GM12878 (cell line): Measurements from ENCODE around the gene DMRTC2. TPM values are rescaled to one million over a fixed set of nuclear protein-coding genes. Genes with fewer than 3 reads are reported as not detected.

ENCODE experiments used
- ATAC-seq: fragments of 200-7000 bp; cut with Tn5 transposase; 3 replicates; pipeline ENCODE4 v1.9.1; 2020; ENCODE audit warnings: mild to moderate bottlenecking, moderate library complexity
- BruUV-seq: library from RNA; stranded (reverse); fragments of 400-500 nt; replicated peaks from 2 replicates; lab custom pipeline; 2021; lab: Mats Ljungman, UMichigan
- CTCF ChIA-PET: fragments of 300-600 bp; sonication (Branson Sonifier 250); formaldehyde crosslinking; extraction: SDS; loops from one replicate; lab custom pipeline; 2021; ENCODE audit warnings: inconsistent platforms; lab: Yijun Ruan, JAX
- POLR2A ChIA-PET: fragments of 350-600 bp; formaldehyde crosslinking; extraction: SDS; loops from one replicate; lab custom pipeline; 2021; ENCODE audit warnings: inconsistent platforms; lab: Charles Lee
- RAD21 ChIA-PET: fragments of 300-600 bp; sonication (Branson Sonifier 250); formaldehyde crosslinking; loops from one replicate; lab custom pipeline; 2023; ENCODE audit warnings: antibody characterized with exemption; ENCODE audit not compliant: unreplicated experiment; lab: Charles Lee
- SMC1A ChIA-PET: fragments of 300-600 bp; sonication (Branson Sonifier 250); formaldehyde crosslinking; loops from one replicate; lab custom pipeline; 2023; ENCODE audit not compliant: unreplicated experiment, uncharacterized antibody; lab: Charles Lee
- DNase-seq: peaks from one replicate; pipeline ENCODE4 v3.0.0-alpha.2; 2011; ENCODE audit warnings: low read depth, low spot score
- FAIRE-seq: peaks from 3 replicates; lab custom pipeline; 2011; peaks lifted over from hg19 to GRCh38; lab: Jason Lieb, UNC
- H2AFZ ChIP-seq: 2 replicates; pipeline ENCODE4 v1.6.0; 2011; ENCODE audit warnings: low read depth, low read length, control low read depth; ENCODE audit not compliant: control insufficient read depth
- H3K27ac ChIP-seq: 2 replicates; pipeline ENCODE4 v1.5.1; 2011; ENCODE audit warnings: control low read depth; ENCODE audit not compliant: control insufficient read depth, insufficient read depth
- H3K27me3 ChIP-seq, 2 experiments: replicated peaks in 1 of 2; 2 replicates each; pipeline versions ENCODE4 v1.6.0 to v1.6.1; 2011; ENCODE audit warnings: low read length in 1 of 2; ENCODE audit not compliant: control insufficient read depth in 2 of 2, insufficient read depth in 2 of 2
- H3K36me3 ChIP-seq, 2 experiments: 2 replicates each; pipeline ENCODE4 v1.5.1; 2011; ENCODE audit warnings: low read length in 1 of 2; ENCODE audit not compliant: control insufficient read depth in 2 of 2, insufficient read depth in 2 of 2
- H3K4me1 ChIP-seq: 2 replicates; pipeline ENCODE4 v1.6.1; 2011; ENCODE audit warnings: mild to moderate bottlenecking, low read length, moderate library complexity, mixed read lengths; ENCODE audit not compliant: control insufficient read depth, insufficient read depth
- H3K4me2 ChIP-seq: 2 replicates; pipeline ENCODE4 v1.6.0; 2011; ENCODE audit warnings: control low read depth; ENCODE audit not compliant: control insufficient read depth, insufficient read depth
- H3K4me3 ChIP-seq: fragments of 200-600 bp; sonication (generic); 2 replicates; pipeline ENCODE4 v1.5.1; 2016
- H3K79me2 ChIP-seq: 2 replicates; pipeline ENCODE4 v1.6.0; 2011; ENCODE audit warnings: low read length; ENCODE audit not compliant: control insufficient read depth, insufficient read depth
- H3K9ac ChIP-seq: 2 replicates; pipeline ENCODE4 v1.8.0; 2011; ENCODE audit warnings: low read length, control low read depth, mixed read lengths; ENCODE audit not compliant: control insufficient read depth, insufficient read depth
- H3K9me3 ChIP-seq: replicated peaks from 3 replicates; pipeline ENCODE4 v1.5.1; 2011; ENCODE audit warnings: mild to moderate bottlenecking, low read length; ENCODE audit not compliant: control insufficient read depth, insufficient read depth
- H4K20me1 ChIP-seq: 2 replicates; pipeline ENCODE4 v1.6.0; 2011; ENCODE audit not compliant: control insufficient read depth, insufficient read depth
- HDGF ChIP-seq: fragments of 450-650 bp; IDR thresholded peaks from 2 replicates; pipeline ENCODE4 v1.6.1; 2016; ENCODE audit warnings: antibody characterized with exemption
- SPI1 ChIP-seq: IDR thresholded peaks from 2 replicates; pipeline ENCODE4 v1.6.1; 2011; ENCODE audit warnings: low read depth, mild to moderate bottlenecking, low read length, moderate library complexity, borderline replicate concordance; ENCODE audit not compliant: insufficient read depth
- WGBS: methylation state at CpG from one replicate; pipeline ENCODE4 v1.1.6; 2016; ENCODE audit warnings: low lambda C conversion rate; ENCODE audit not compliant: insufficient replicate concordance, insufficient coverage; ENCODE audit errors: missing lambda C conversion rate; 5-methylcytosine and 5-hydroxymethylcytosine counted together
- in situ Hi-C: fragments of 300-500 bp; cut with MboI; formaldehyde crosslinking; loops from 9 replicates; pipeline ENCODE4 v1.14.3; 2018; ENCODE audit warnings: mixed read lengths
- intact Hi-C: fragments of 100-400 bp; cut with micrococcal nuclease; formaldehyde crosslinking; loops from one replicate; pipeline ENCODE4 v1.14.2; 2022; ENCODE audit not compliant: unreplicated experiment
- polyA plus RNA-seq, 11 experiments: library from polyadenylated mRNA; depleted of rRNA in 4 of 11; unstranded in 6 of 11; stranded (reverse) in 5 of 11; fragments of >200 nt; fragmentation: Nextera tagmentation in 4 of 11; fragmentation: Illumina TruSeq in 1 of 11; extraction: Ambion mirVana in 4 of 11; extraction: Trizol in 1 of 11; gene quantifications; 1 replicate in 1 of 11; 2 replicates in 10 of 11; pipeline versions ENCODE4 v1.2.1 to v1.2.3, GENCODE V29; 2011 to 2016; ENCODE audit warnings: inconsistent platforms in 2 of 11, missing spikeins in 2 of 11, low read depth in 1 of 11
- total RNA-seq, 4 experiments: library from RNA; depleted of rRNA in 3 of 4; stranded (reverse); fragments of >200 nt in 3 of 4; fragmentation: Illumina TruSeq in 1 of 4; extraction: Trizol in 1 of 4; gene quantifications; 2 replicates each; pipeline versions ENCODE4 v1.2.1 to v1.2.3, GENCODE V29; 2013 to 2021
- TF ChIP-seq, protein P1 (sequence below), 3 experiments: IDR thresholded peaks in 2 of 3; conservative IDR thresholded peaks in 1 of 3; 2 replicates each; pipeline ENCODE4 v1.5.1; 2011; ENCODE audit warnings: low read depth in 3 of 3, low read length in 3 of 3, mild to moderate bottlenecking in 3 of 3, control low read depth in 2 of 3, moderate library complexity in 2 of 3, inconsistent platforms in 1 of 3, mixed read lengths in 1 of 3; ENCODE audit not compliant: control insufficient read depth in 2 of 3, insufficient read depth in 1 of 3; ENCODE audit errors: extremely low read depth in 1 of 3
- TF ChIP-seq, protein P2 (sequence below): fragments of 150-350 bp; IDR thresholded peaks from 2 replicates; pipeline ENCODE4 v1.6.1; 2014; ENCODE audit warnings: mild to moderate bottlenecking, low read depth, low read length
- TF ChIP-seq, protein P3 (sequence below): IDR thresholded peaks from 2 replicates; pipeline ENCODE4 v1.6.1; 2011; ENCODE audit warnings: low read depth, mild to moderate bottlenecking, low read length, moderate library complexity, borderline replicate concordance; ENCODE audit errors: extremely low read depth

Gene DMRTC2
- total and polyA plus RNA-seq, 10 of the 15 experiments (the other 5 are each of a cell fraction or from before 2014, with no cell fraction given) = not detected

DNA sequence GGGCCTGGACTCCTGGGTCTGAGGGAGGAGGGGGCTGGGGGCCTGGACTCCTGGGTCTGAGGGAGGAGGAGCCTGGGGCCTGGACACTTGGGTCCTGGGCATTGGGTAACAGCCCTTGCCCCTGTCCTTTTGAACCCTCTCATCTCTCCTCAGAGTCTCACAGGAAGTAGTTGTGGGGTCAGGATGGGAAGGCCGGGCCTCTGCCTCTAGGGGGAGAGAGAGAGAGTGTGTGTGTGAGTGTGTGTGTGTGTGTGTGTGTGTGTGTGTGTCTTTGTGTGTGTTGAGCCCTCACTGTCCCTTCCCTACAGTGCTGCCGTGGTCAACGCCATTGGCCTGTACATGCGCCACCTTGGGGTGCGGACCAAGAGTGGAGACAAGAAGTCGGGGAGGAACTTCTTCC, 49.1 kb downstream of the DMRTC2 start (continued):
- TF ChIP-seq, protein P1, sequence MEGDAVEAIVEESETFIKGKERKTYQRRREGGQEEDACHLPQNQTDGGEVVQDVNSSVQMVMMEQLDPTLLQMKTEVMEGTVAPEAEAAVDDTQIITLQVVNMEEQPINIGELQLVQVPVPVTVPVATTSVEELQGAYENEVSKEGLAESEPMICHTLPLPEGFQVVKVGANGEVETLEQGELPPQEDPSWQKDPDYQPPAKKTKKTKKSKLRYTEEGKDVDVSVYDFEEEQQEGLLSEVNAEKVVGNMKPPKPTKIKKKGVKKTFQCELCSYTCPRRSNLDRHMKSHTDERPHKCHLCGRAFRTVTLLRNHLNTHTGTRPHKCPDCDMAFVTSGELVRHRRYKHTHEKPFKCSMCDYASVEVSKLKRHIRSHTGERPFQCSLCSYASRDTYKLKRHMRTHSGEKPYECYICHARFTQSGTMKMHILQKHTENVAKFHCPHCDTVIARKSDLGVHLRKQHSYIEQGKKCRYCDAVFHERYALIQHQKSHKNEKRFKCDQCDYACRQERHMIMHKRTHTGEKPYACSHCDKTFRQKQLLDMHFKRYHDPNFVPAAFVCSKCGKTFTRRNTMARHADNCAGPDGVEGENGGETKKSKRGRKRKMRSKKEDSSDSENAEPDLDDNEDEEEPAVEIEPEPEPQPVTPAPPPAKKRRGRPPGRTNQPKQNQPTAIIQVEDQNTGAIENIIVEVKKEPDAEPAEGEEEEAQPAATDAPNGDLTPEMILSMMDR (IDR thresholded peaks at IDR 0.05 in 2 of 3, conservative IDR thresholded peaks at IDR 0.05 in 1 of 3; ENCODE audit: control insufficient read depth in 2 of 3, extremely low read depth in 1 of 3, insufficient read depth in 1 of 3, low read depth in 3 of 3, low read length in 3 of 3) = peak; percentile 19 to 29 (median 20); a peak in 2 of 6 replicates
- TF ChIP-seq HDGF = peak; percentile 88
- TF ChIP-seq, protein P2, sequence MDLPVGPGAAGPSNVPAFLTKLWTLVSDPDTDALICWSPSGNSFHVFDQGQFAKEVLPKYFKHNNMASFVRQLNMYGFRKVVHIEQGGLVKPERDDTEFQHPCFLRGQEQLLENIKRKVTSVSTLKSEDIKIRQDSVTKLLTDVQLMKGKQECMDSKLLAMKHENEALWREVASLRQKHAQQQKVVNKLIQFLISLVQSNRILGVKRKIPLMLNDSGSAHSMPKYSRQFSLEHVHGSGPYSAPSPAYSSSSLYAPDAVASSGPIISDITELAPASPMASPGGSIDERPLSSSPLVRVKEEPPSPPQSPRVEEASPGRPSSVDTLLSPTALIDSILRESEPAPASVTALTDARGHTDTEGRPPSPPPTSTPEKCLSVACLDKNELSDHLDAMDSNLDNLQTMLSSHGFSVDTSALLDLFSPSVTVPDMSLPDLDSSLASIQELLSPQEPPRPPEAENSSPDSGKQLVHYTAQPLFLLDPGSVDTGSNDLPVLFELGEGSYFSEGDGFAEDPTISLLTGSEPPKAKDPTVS = no peak
- TF ChIP-seq, all 136 proteins: peak for 7

DNA sequence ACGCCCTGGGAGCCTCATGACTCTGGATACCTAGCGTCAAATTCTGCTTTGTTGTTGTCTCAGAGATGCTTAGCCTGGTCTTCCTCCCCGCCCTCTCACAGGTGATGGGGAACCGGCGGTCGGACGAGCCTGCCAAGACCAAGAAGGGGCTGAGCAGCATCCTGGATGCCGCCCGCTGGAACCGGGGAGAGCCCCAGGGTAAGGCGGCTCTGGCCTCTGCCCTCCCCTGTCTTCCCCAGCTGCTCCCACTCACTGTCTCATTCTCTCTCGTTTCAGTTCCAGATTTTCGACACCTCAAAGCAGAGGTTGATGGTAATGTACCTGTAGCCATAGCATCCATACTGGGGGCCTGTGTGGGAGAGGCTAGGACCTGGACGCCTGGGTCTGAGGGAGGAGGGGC, 49.5 kb downstream of the DMRTC2 start:
- DNase-seq (no peak), FAIRE-seq (no peak)
- peaks cover 11 to 28% of the 10 kb centered on the region in 2 experiments; a peak in 3 of 4 replicates for H3K36me3 ChIP-seq
- no peaks in the 10 kb centered on the region for H3K27me3 ChIP-seq
- no peak overlapping the region for H3K4me3 ChIP-seq
- POLR2A ChIA-PET = interaction anchor here (0.6 kb wide), 1 partner anchor 16 kb away, joined by 3 read pairs; no protein-coding TSS in a partner anchor
- H4K20me1 ChIP-seq = no peaks in the 10 kb centered on the region
- H3K27ac ChIP-seq = no peak overlapping the region
- SMC1A ChIA-PET = no interaction called here
- TF ChIP-seq SPI1 = peak; percentile 54; the same call in 1 of the 2 replicates
- TF ChIP-seq, protein P3, sequence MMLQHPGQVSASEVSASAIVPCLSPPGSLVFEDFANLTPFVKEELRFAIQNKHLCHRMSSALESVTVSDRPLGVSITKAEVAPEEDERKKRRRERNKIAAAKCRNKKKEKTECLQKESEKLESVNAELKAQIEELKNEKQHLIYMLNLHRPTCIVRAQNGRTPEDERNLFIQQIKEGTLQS = no peak
- TF ChIP-seq, all 136 proteins: peak for 1
- no peak overlapping the region for H3K4me2 ChIP-seq
- ATAC-seq = peak; percentile 61
- no TSS peak for BruUV-seq
- in situ Hi-C loops = no loop called here
- H3K9me3 ChIP-seq = no peaks in the 10 kb centered on the region
- WGBS = 73% methylated on average over 14 of the region's 14 CpGs
- ChIA-PET CTCF (no interaction called here), RAD21 (no interaction called here)
- H3K79me2 ChIP-seq = no peaks in the 10 kb centered on the region; the same call in 1 of the 2 replicates
- H2AFZ ChIP-seq = no peak overlapping the region
- H3K9ac ChIP-seq = no peak overlapping the region
- H3K4me1 ChIP-seq = no peaks in the 10 kb centered on the region
- intact Hi-C loops = no loop called here
